Karpas-422 (cell line): ENCODE results near the gene STRIP2. TPM values are rescaled to one million over a fixed set of nuclear protein-coding genes. Genes with fewer than 3 reads are reported as not detected.
"Not testable (repeated sequence)": the region's sequence is repeated elsewhere in the genome, so short reads cannot be mapped to it uniquely, and the experiment has no call there.

Source experiments
- DNase-seq: peaks from one replicate; pipeline ENCODE4 v3.0.0-alpha.2; 2015
- H2AFZ ChIP-seq: fragments of 200-600 bp; sonication (generic); 2 replicates; pipeline ENCODE4 v1.6.1; 2014; ENCODE audit warnings: antibody characterized with exemption, low read length, mixed read lengths
- H3K27ac ChIP-seq: fragments of 200-600 bp; sonication (generic); 2 replicates; pipeline ENCODE4 v1.5.1; 2014; ENCODE audit warnings: mild to moderate bottlenecking, low read length, moderate library complexity
- H3K27me3 ChIP-seq: fragments of 200-600 bp; sonication (generic); 2 replicates; pipeline ENCODE4 v1.6.1; 2014; ENCODE audit warnings: low read length, mixed read lengths
- H3K36me3 ChIP-seq: fragments of 200-600 bp; sonication (generic); 2 replicates; pipeline ENCODE4 v1.6.1; 2014; ENCODE audit warnings: low read length, mixed read lengths; ENCODE audit not compliant: insufficient read depth
- H3K4me1 ChIP-seq: fragments of 200-600 bp; sonication (generic); 2 replicates; pipeline ENCODE4 v1.6.1; 2014; ENCODE audit warnings: mild to moderate bottlenecking, low read length, mixed read lengths
- H3K4me2 ChIP-seq: fragments of 200-600 bp; sonication (generic); 2 replicates; pipeline ENCODE4 v1.6.1; 2014; ENCODE audit warnings: low read length, low read depth, mild to moderate bottlenecking; ENCODE audit not compliant: poor library complexity, severe bottlenecking
- H3K4me3 ChIP-seq: fragments of 200-600 bp; sonication (generic); 2 replicates; pipeline ENCODE4 v1.5.1; 2014; ENCODE audit warnings: mild to moderate bottlenecking, antibody characterized with exemption, low read length, mixed read lengths
- H3K79me2 ChIP-seq: fragments of 200-600 bp; sonication (generic); 2 replicates; pipeline ENCODE4 v1.6.1; 2014; ENCODE audit warnings: mild to moderate bottlenecking, low read length, mixed read lengths
- H3K9ac ChIP-seq: fragments of 200-600 bp; sonication (generic); 2 replicates; pipeline ENCODE4 v1.6.0; 2014; ENCODE audit warnings: low read length
- H3K9me2 ChIP-seq: fragments of 200-600 bp; sonication (generic), shearing (Covaris generic); replicated peaks from 2 replicates; pipeline ENCODE4 v1.6.0; 2014; ENCODE audit warnings: mild to moderate bottlenecking, low read length, moderate library complexity; ENCODE audit not compliant: insufficient read depth
- H3K9me3 ChIP-seq: fragments of 300-700, 200-600 bp; sonication (generic); 2 replicates; pipeline ENCODE4 v1.6.1; 2014; ENCODE audit warnings: low read length, mixed read lengths
- H4K20me1 ChIP-seq: fragments of 200-600 bp; sonication (generic); 2 replicates; pipeline ENCODE4 v1.6.1; 2014; ENCODE audit warnings: mild to moderate bottlenecking, antibody characterized with exemption, low read length, low read depth; ENCODE audit not compliant: insufficient read depth
- total RNA-seq: library from RNA; depleted of rRNA; stranded (reverse); fragments of >200 nt; shearing (Covaris generic); gene quantifications from 2 replicates; pipeline ENCODE4 v1.2.3, GENCODE V29; 2014; ENCODE audit warnings: low replicate concordance

The STRIP2 gene
- total RNA-seq, 1 experiment from 2014 or later: 0.15 TPM

- Histone ChIP-seq H3K4me2 (no peak overlapping the region), H3K4me1 (no peaks in the 10 kb centered on the region), H3K4me3 (no peak overlapping the region), H4K20me1 (no peaks in the 10 kb centered on the region), H3K27me3 (no peaks in the 10 kb centered on the region), H3K36me3 (no peaks in the 10 kb centered on the region), H3K9me2 (no peaks in the 10 kb centered on the region), H3K27ac (no peak overlapping the region), H2AFZ (no peak overlapping the region), H3K9me3 (no peaks in the 10 kb centered on the region), H3K9ac (no peak overlapping the region), H3K79me2 (no peaks in the 10 kb centered on the region)
- no peak for DNase-seq
Measured at GRCh38 chr7:129464194-129464593, 30.0 kb downstream of the STRIP2 start.

GRCh38 chr7:129465080-129465479 is 30.8 kb downstream of the STRIP2 start:
- Histone ChIP-seq H2AFZ (no peak overlapping the region), H3K27ac (no peak overlapping the region), H3K9me3 (no peaks in the 10 kb centered on the region), H3K27me3 (no peaks in the 10 kb centered on the region), H3K79me2 (no peaks in the 10 kb centered on the region), H3K36me3 (no peaks in the 10 kb centered on the region), H4K20me1 (no peaks in the 10 kb centered on the region), H3K4me2 (no peak overlapping the region), H3K9me2 (no peaks in the 10 kb centered on the region), H3K9ac (no peak overlapping the region), H3K4me3 (no peak overlapping the region), H3K4me1 (no peaks in the 10 kb centered on the region)
- DNase-seq: no peak

- no peaks in the 10 kb centered on the region for H3K36me3 ChIP-seq
- no peak overlapping the region for H3K27ac ChIP-seq
- no peak overlapping the region for H2AFZ ChIP-seq
- H3K9ac ChIP-seq: no peak overlapping the region
- no peaks in the 10 kb centered on the region for H3K9me2 ChIP-seq
- no peaks in the 10 kb centered on the region for H3K9me3 ChIP-seq
- DNase-seq: no peak
- no peaks in the 10 kb centered on the region for H4K20me1 ChIP-seq
- no peaks in the 10 kb centered on the region for H3K79me2 ChIP-seq
- H3K4me2 ChIP-seq: no peak overlapping the region
- no peaks in the 10 kb centered on the region for H3K4me1 ChIP-seq
- no peaks in the 10 kb centered on the region for H3K27me3 ChIP-seq
- H3K4me3 ChIP-seq: no peak overlapping the region
Measured at GRCh38 chr7:129466796-129467195, 32.6 kb downstream of the STRIP2 start.

GRCh38 chr7:129468087-129468486 is 33.9 kb downstream of the STRIP2 start:
- DNase-seq: no peak

GRCh38 chr7:129468547-129468946 is 34.3 kb downstream of the STRIP2 start:
- H2AFZ ChIP-seq: no peak overlapping the region
- no peaks in the 10 kb centered on the region for H3K4me1 ChIP-seq
- no peak for DNase-seq
- H3K27ac ChIP-seq: no peak overlapping the region
- H3K4me3 ChIP-seq: no peak overlapping the region
- H4K20me1 ChIP-seq: no peaks in the 10 kb centered on the region
- no peaks in the 10 kb centered on the region for H3K9me2 ChIP-seq
- no peak overlapping the region for H3K9ac ChIP-seq
- H3K4me2 ChIP-seq: no peak overlapping the region
- no peaks in the 10 kb centered on the region for H3K36me3 ChIP-seq
- no peaks in the 10 kb centered on the region for H3K9me3 ChIP-seq
- no peaks in the 10 kb centered on the region for H3K27me3 ChIP-seq
- H3K79me2 ChIP-seq: no peaks in the 10 kb centered on the region

More at GRCh38 chr7:129468087-129468486, 33.9 kb downstream of the STRIP2 start:
- H3K9me3 ChIP-seq: no peaks in the 10 kb centered on the region
- no peaks in the 10 kb centered on the region for H3K79me2 ChIP-seq
- no peaks in the 10 kb centered on the region for H3K36me3 ChIP-seq
- H3K9ac ChIP-seq: no peak overlapping the region
- no peaks in the 10 kb centered on the region for H3K9me2 ChIP-seq
- no peaks in the 10 kb centered on the region for H4K20me1 ChIP-seq
- no peaks in the 10 kb centered on the region for H3K27me3 ChIP-seq
- H2AFZ ChIP-seq: no peak overlapping the region
- no peaks in the 10 kb centered on the region for H3K4me1 ChIP-seq
- no peak overlapping the region for H3K4me2 ChIP-seq
- H3K27ac ChIP-seq: no peak overlapping the region
- no peak overlapping the region for H3K4me3 ChIP-seq

GRCh38 chr7:129469930-129470329 is 35.7 kb downstream of the STRIP2 start:
- Histone ChIP-seq H3K9ac (no peak overlapping the region), H3K4me2 (no peak overlapping the region), H4K20me1 (no peaks in the 10 kb centered on the region), H3K79me2 (no peaks in the 10 kb centered on the region), H3K36me3 (no peaks in the 10 kb centered on the region), H2AFZ (no peak overlapping the region), H3K4me3 (no peak overlapping the region), H3K9me3 (no peaks in the 10 kb centered on the region), H3K27ac (no peak overlapping the region), H3K9me2 (no peaks in the 10 kb centered on the region), H3K27me3 (no peaks in the 10 kb centered on the region), H3K4me1 (no peaks in the 10 kb centered on the region)
- DNase-seq: no peak

- Histone ChIP-seq H3K4me2 (no peak overlapping the region), H3K9ac (no peak overlapping the region), H3K9me2 (no peaks in the 10 kb centered on the region), H3K4me1 (no peaks in the 10 kb centered on the region), H3K79me2 (no peaks in the 10 kb centered on the region), H3K9me3 (no peaks in the 10 kb centered on the region), H3K27me3 (no peaks in the 10 kb centered on the region), H2AFZ (no peak overlapping the region), H3K36me3 (no peaks in the 10 kb centered on the region), H3K27ac (no peak overlapping the region), H3K4me3 (no peak overlapping the region), H4K20me1 (no peaks in the 10 kb centered on the region)
- DNase-seq: no peak
Measured at GRCh38 chr7:129470411-129470810, 36.2 kb downstream of the STRIP2 start.

- no peaks in the 10 kb centered on the region for H3K9me2 ChIP-seq
- H2AFZ ChIP-seq: no peak overlapping the region
- no peak for DNase-seq
- no peaks in the 10 kb centered on the region for H3K9me3 ChIP-seq
- H3K36me3 ChIP-seq: no peaks in the 10 kb centered on the region
- no peaks in the 10 kb centered on the region for H4K20me1 ChIP-seq
- no peaks in the 10 kb centered on the region for H3K79me2 ChIP-seq
- H3K27me3 ChIP-seq: no peaks in the 10 kb centered on the region
- no peak overlapping the region for H3K4me2 ChIP-seq
- no peak overlapping the region for H3K27ac ChIP-seq
- no peak overlapping the region for H3K9ac ChIP-seq
- H3K4me1 ChIP-seq: no peaks in the 10 kb centered on the region
- H3K4me3 ChIP-seq: no peak overlapping the region
Measured at GRCh38 chr7:129471402-129471827, 37.2 kb downstream of the STRIP2 start.

- not testable (repeated sequence) for H3K4me2 ChIP-seq, H4K20me1 ChIP-seq, H3K9ac ChIP-seq, H3K36me3 ChIP-seq, H3K79me2 ChIP-seq, DNase-seq, H3K4me3 ChIP-seq, H3K9me3 ChIP-seq, H3K9me2 ChIP-seq, H3K4me1 ChIP-seq, H3K27ac ChIP-seq, H2AFZ ChIP-seq, H3K27me3 ChIP-seq
Measured at GRCh38 chr7:129475931-129476330, 41.7 kb downstream of the STRIP2 start.
